Thoracic aorta (tissue), 2 donors: ENCODE data around the gene WAC. TPM values are rescaled to one million over a fixed set of nuclear protein-coding genes. Genes with fewer than 3 reads are reported as not detected.

Experiments
- ATAC-seq: fragments of 150-250 bp; one replicate; pipeline ENCODE4 v1.8.0; 2017; ENCODE audit warnings: low read depth; ENCODE audit not compliant: insufficient number of reproducible peaks, low FRiP score
- DNase-seq: peaks from one replicate; pipeline ENCODE4 v3.0.0-alpha.2; 2020; ENCODE audit warnings: low spot score
- H3K27ac ChIP-seq, 2 donors: fragments of 200-600 bp; sonication (generic); 1 replicate in 1 of 2; 2 replicates in 1 of 2; pipeline ENCODE4 v1.5.1; 2016; ENCODE audit warnings: mild to moderate bottlenecking in 2 of 2, moderate library complexity in 2 of 2
- H3K27me3 ChIP-seq: fragments of 200-600 bp; sonication (generic); replicated peaks from 2 replicates; pipeline ENCODE4 v1.6.0; 2016; ENCODE audit warnings: mild to moderate bottlenecking; ENCODE audit not compliant: insufficient read depth
- H3K36me3 ChIP-seq: fragments of 200-600 bp; sonication (generic); one replicate; pipeline ENCODE4 v1.5.1; 2016
- H3K4me1 ChIP-seq, 2 donors: fragments of 200-600 bp; sonication (generic); 1 replicate in 1 of 2; 2 replicates in 1 of 2; pipeline versions ENCODE4 v1.5.1 to v1.6.0; 2016; ENCODE audit warnings: low read depth in 2 of 2, mild to moderate bottlenecking in 1 of 2; ENCODE audit not compliant: control insufficient read depth in 1 of 2
- H3K4me3 ChIP-seq: fragments of 200-600 bp; sonication (generic); 2 replicates; pipeline ENCODE4 v1.5.1; 2016; ENCODE audit warnings: mild to moderate bottlenecking
- H3K9me3 ChIP-seq: fragments of 200-600 bp; sonication (generic); 2 replicates; pipeline ENCODE4 v1.5.1; 2016
- CTCF ChIP-seq: fragments of 200-600 bp; sonication (generic); IDR thresholded peaks from one replicate; pipeline ENCODE4 v1.5.1; 2019; ENCODE audit warnings: antibody characterized with exemption
- total RNA-seq, 2 donors: library from RNA; depleted of rRNA; stranded (reverse); fragments of >200 nt; gene quantifications; one replicate each; pipeline versions ENCODE4 v1.1.0 to v1.2.3, GENCODE V29; 2016

Gene WAC
- total RNA-seq, 2 donors from 2014 or later = 102 to 142 TPM

GRCh38 chr10:28538595-28538994, 5.7 kb downstream of the WAC start:
- H3K27me3 ChIP-seq = no peaks in the 10 kb centered on the region
- no peak for DNase-seq
- no peak for ATAC-seq
- no peak overlapping the region for H3K27ac ChIP-seq
- H3K9me3 ChIP-seq = no peaks in the 10 kb centered on the region
- peaks cover 28% of the 10 kb centered on the region for H3K36me3 ChIP-seq
- H3K4me3 ChIP-seq = no peak overlapping the region
- peaks cover 22 to 38% of the 10 kb centered on the region in 2 donors for H3K4me1 ChIP-seq
- no peak for TF ChIP-seq CTCF

GRCh38 chr10:28540145-28540544, 7.2 kb downstream of the WAC start:
- no peak for TF ChIP-seq CTCF
- DNase-seq = no peak
- Histone ChIP-seq H3K4me1 (peaks cover 14 to 36% of the 10 kb centered on the region in 2 donors), H3K9me3 (no peaks in the 10 kb centered on the region), H3K4me3 (no peak overlapping the region), H3K27me3 (no peaks in the 10 kb centered on the region), H3K27ac (no peak overlapping the region), H3K36me3 (peaks cover 34% of the 10 kb centered on the region)
- ATAC-seq = no peak

- Histone ChIP-seq H3K4me1 (peaks cover 12 to 26% of the 10 kb centered on the region in 2 donors), H3K27ac (no peak overlapping the region), H3K4me3 (no peak overlapping the region), H3K9me3 (no peaks in the 10 kb centered on the region), H3K36me3 (peaks cover 22% of the 10 kb centered on the region), H3K27me3 (no peaks in the 10 kb centered on the region)
- ATAC-seq (no peak), DNase-seq (no peak)
- no peak for TF ChIP-seq CTCF
Observed at GRCh38 chr10:28541717-28542365, 8.9 kb downstream of the WAC start.

- Histone ChIP-seq H3K9me3 (no peaks in the 10 kb centered on the region), H3K4me1 (peaks cover 12 to 25% of the 10 kb centered on the region in 2 donors), H3K27me3 (no peaks in the 10 kb centered on the region), H3K36me3 (peaks cover 15% of the 10 kb centered on the region), H3K27ac (no peak overlapping the region), H3K4me3 (no peak overlapping the region)
- DNase-seq (no peak), ATAC-seq (no peak)
- no peak for TF ChIP-seq CTCF
Observed at GRCh38 chr10:28542728-28543127, 9.8 kb downstream of the WAC start.

GRCh38 chr10:28544058-28544457, 11.1 kb downstream of the WAC start:
- ATAC-seq = no peak
- no peak for DNase-seq
- Histone ChIP-seq H3K36me3 (peaks cover 8% of the 10 kb centered on the region), H3K27ac (no peak overlapping the region), H3K4me1 (peaks cover 12 to 25% of the 10 kb centered on the region in 2 donors), H3K9me3 (no peaks in the 10 kb centered on the region), H3K4me3 (no peak overlapping the region), H3K27me3 (no peaks in the 10 kb centered on the region)
- TF ChIP-seq CTCF = no peak
